H9 (cell line): ENCODE measurements around the gene WFIKKN2. TPM values are rescaled to one million over a fixed set of nuclear protein-coding genes. Genes with fewer than 3 reads are reported as not detected.
A peak's percentile ranks its signal among the peaks of the same experiment; 100 is the strongest.

ENCODE experiments used
- DNase-seq: peaks from one replicate; pipeline ENCODE4 v3.0.0-alpha.2; 2017
- H2AFZ ChIP-seq: one replicate; pipeline ENCODE4 v1.6.1; 2013; ENCODE audit warnings: mild to moderate bottlenecking, low read length, control low read depth, moderate library complexity
- H2AK5ac ChIP-seq: 2 replicates; pipeline ENCODE4 v1.6.1; 2013; ENCODE audit warnings: low read length, control low read depth, mixed read lengths; ENCODE audit not compliant: insufficient read length
- H2BK120ac ChIP-seq: one replicate; pipeline ENCODE4 v1.6.1; 2013; ENCODE audit warnings: low read depth, mild to moderate bottlenecking, low read length, control low read depth, inconsistent platforms; ENCODE audit not compliant: poor library complexity, severe bottlenecking
- H2BK12ac ChIP-seq: 2 replicates; pipeline ENCODE4 v1.6.1; 2013; ENCODE audit warnings: low read length, control low read depth, mixed read lengths, low read depth; ENCODE audit not compliant: insufficient read length
- H2BK15ac ChIP-seq: 2 replicates; pipeline ENCODE4 v1.6.1; 2013; ENCODE audit warnings: low read depth, low read length, control low read depth
- H2BK20ac ChIP-seq: one replicate; pipeline ENCODE4 v1.6.1; 2013; ENCODE audit warnings: low read depth, mild to moderate bottlenecking, low read length, control low read depth, inconsistent platforms; ENCODE audit not compliant: poor library complexity, severe bottlenecking
- H2BK5ac ChIP-seq: 2 replicates; pipeline ENCODE4 v1.6.1; 2013; ENCODE audit warnings: low read length, control low read depth, mixed read lengths; ENCODE audit not compliant: insufficient read length
- H3K14ac ChIP-seq: 2 replicates; pipeline ENCODE4 v1.6.1; 2013; ENCODE audit warnings: low read length, control low read depth; ENCODE audit not compliant: insufficient read depth
- H3K18ac ChIP-seq: 2 replicates; pipeline ENCODE4 v1.6.1; 2013; ENCODE audit warnings: low read depth, mild to moderate bottlenecking, mixed read lengths, low read length, control low read depth; ENCODE audit not compliant: insufficient read length
- H3K23ac ChIP-seq: 2 replicates; pipeline ENCODE4 v1.6.1; 2013; ENCODE audit warnings: low read length, control low read depth, mixed read lengths, low read depth; ENCODE audit not compliant: insufficient read length
- H3K23me2 ChIP-seq: 2 replicates; pipeline ENCODE4 v1.6.1; 2013; ENCODE audit warnings: low read depth, mild to moderate bottlenecking, mixed read lengths, low read length, control low read depth; ENCODE audit not compliant: insufficient read length, poor library complexity, severe bottlenecking
- H3K27ac ChIP-seq: 2 replicates; pipeline ENCODE4 v1.5.1; 2013; ENCODE audit warnings: low read length, control low read depth, mixed read lengths, low read depth; ENCODE audit not compliant: insufficient read length
- H3K27me3 ChIP-seq: 2 replicates; pipeline ENCODE4 v1.6.1; 2013; ENCODE audit warnings: low read length, control low read depth, inconsistent platforms; ENCODE audit not compliant: insufficient read depth
- H3K4ac ChIP-seq: 2 replicates; pipeline ENCODE4 v1.6.1; 2013; ENCODE audit warnings: low read depth, mild to moderate bottlenecking, control low read depth, inconsistent platforms, low read length, moderate library complexity
- H3K4me1 ChIP-seq: 2 replicates; pipeline ENCODE4 v1.6.1; 2013; ENCODE audit warnings: low read length, control low read depth, inconsistent platforms; ENCODE audit not compliant: insufficient read depth
- H3K4me2 ChIP-seq: 2 replicates; pipeline ENCODE4 v1.6.1; 2013; ENCODE audit warnings: low read length, control low read depth, mixed read lengths; ENCODE audit not compliant: insufficient read length, insufficient read depth
- H3K56ac ChIP-seq: 2 replicates; pipeline ENCODE4 v1.6.1; 2013; ENCODE audit warnings: low read depth, mild to moderate bottlenecking, mixed read lengths, low read length, control low read depth; ENCODE audit not compliant: insufficient read length
- H3K79me1 ChIP-seq: 2 replicates; pipeline ENCODE4 v1.6.1; 2013; ENCODE audit warnings: low read depth, mild to moderate bottlenecking, moderate library complexity, low read length, control low read depth, inconsistent platforms; ENCODE audit not compliant: insufficient read depth, poor library complexity, severe bottlenecking
- H3K79me2 ChIP-seq: 2 replicates; pipeline ENCODE4 v1.6.1; 2013; ENCODE audit warnings: low read length, control low read depth, inconsistent platforms; ENCODE audit not compliant: insufficient read depth
- H3K9ac ChIP-seq: 2 replicates; pipeline ENCODE4 v1.6.1; 2013; ENCODE audit warnings: low read length, control low read depth, mixed read lengths; ENCODE audit not compliant: insufficient read length; ENCODE audit errors: extremely low read depth
- H3K9me3 ChIP-seq: one replicate; pipeline ENCODE4 v1.6.1; 2013; ENCODE audit warnings: low read depth, low read length, inconsistent platforms; ENCODE audit not compliant: control insufficient read depth
- H3T11ph ChIP-seq: one replicate; pipeline ENCODE4 v1.6.1; 2013; ENCODE audit warnings: mild to moderate bottlenecking, low read length, control low read depth, inconsistent platforms
- H4K20me1 ChIP-seq: one replicate; pipeline ENCODE4 v1.6.1; 2013; ENCODE audit not compliant: control insufficient read depth, insufficient read length, insufficient read depth
- H4K5ac ChIP-seq: 2 replicates; pipeline ENCODE4 v1.6.1; 2013; ENCODE audit warnings: low read depth, mild to moderate bottlenecking, mixed read lengths, low read length, control low read depth; ENCODE audit not compliant: insufficient read length
- H4K8ac ChIP-seq: replicated peaks from 2 replicates; pipeline ENCODE4 v1.6.1; 2013; ENCODE audit warnings: low read length, control low read depth, mixed read lengths, low read depth; ENCODE audit not compliant: insufficient read length
- H4K91ac ChIP-seq: 2 replicates; pipeline ENCODE4 v1.6.1; 2013; ENCODE audit warnings: low read depth, mild to moderate bottlenecking, moderate library complexity, mixed read lengths, low read length, control low read depth; ENCODE audit not compliant: insufficient read length
- H3K27ac Mint-ChIP-seq, 3 experiments: 2 replicates in 2 of 3; 3 replicates in 1 of 3; pipeline ENCODE4 v1.8.0; 2020 to 2021; ENCODE audit warnings: mixed read lengths in 3 of 3, mild to moderate bottlenecking in 1 of 3, moderate library complexity in 1 of 3
- H3K27me3 Mint-ChIP-seq: 2 replicates; pipeline ENCODE4 v1.8.0; 2021; ENCODE audit warnings: low read depth, mild to moderate bottlenecking, moderate library complexity, mixed read lengths
- H3K36me3 Mint-ChIP-seq, 3 experiments: 2 replicates in 2 of 3; 3 replicates in 1 of 3; pipeline ENCODE4 v1.8.0; 2020 to 2021; ENCODE audit warnings: low read depth in 3 of 3, mixed read lengths in 3 of 3; ENCODE audit not compliant: insufficient read depth in 1 of 3
- H3K4me1 Mint-ChIP-seq, 2 experiments: 2 replicates each; pipeline ENCODE4 v1.8.0; 2020; ENCODE audit warnings: mixed read lengths in 2 of 2
- H3K4me3 Mint-ChIP-seq, 2 experiments: 2 replicates in 1 of 2; 3 replicates in 1 of 2; pipeline ENCODE4 v1.8.0; 2020 to 2021; ENCODE audit warnings: mild to moderate bottlenecking in 2 of 2, mixed read lengths in 2 of 2, moderate library complexity in 1 of 2
- H3K9me3 Mint-ChIP-seq, 2 experiments: 2 replicates in 1 of 2; 3 replicates in 1 of 2; pipeline ENCODE4 v1.8.0; 2020; ENCODE audit warnings: mild to moderate bottlenecking in 2 of 2, mixed read lengths in 2 of 2, moderate library complexity in 1 of 2
- WGBS: extraction: QIAGEN DNeasy Blood & Tissue Kit; methylation state at CpG from one replicate; pipeline ENCODE4 v1.1.7; 2013; ENCODE audit warnings: missing lambda C conversion rate, low lambda C conversion rate, mixed read lengths; ENCODE audit not compliant: insufficient read length; ENCODE audit errors: extremely low coverage; 5-methylcytosine and 5-hydroxymethylcytosine counted together
- total RNA-seq: library from RNA; stranded (reverse); gene quantifications from 2 replicates; pipeline ENCODE4 v1.2.1, GENCODE V29; 2021
- TF ChIP-seq, protein P1 (sequence below): fragments of 200-600 bp; sonication (generic); conservative IDR thresholded peaks from 3 replicates; pipeline ENCODE4 v1.8.0; 2021; ENCODE audit warnings: antibody characterized with exemption, mild to moderate bottlenecking

Gene WFIKKN2
- total RNA-seq, 1 experiment from 2014 or later = 1.1 TPM

DNA sequence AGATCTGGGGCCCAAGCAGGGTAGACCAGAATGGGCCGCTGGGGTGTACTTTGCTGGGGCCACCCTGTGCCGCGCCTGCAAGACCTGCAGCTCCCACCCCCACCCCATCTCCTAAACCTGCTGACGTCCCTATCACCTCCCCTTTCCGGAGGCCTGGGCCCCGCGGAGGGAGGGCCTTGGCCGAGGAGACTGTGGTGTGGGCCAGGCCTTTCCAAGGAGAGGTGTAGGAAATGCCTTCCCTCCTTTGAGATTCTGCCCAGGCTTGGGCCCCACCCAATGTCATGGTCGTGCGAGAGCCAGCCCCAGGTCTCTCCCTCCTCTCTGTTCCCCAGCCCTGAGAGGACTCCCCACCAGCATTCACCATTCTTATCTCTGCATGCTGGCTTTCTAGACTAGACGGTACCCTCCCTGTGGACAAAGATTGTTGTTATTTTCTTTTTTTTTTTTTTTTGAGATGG lies 3.9 kb upstream of the WFIKKN2 start:
- no peaks in the 10 kb centered on the region for H3K27me3 ChIP-seq
- no peak overlapping the region for H3K23ac ChIP-seq
- peak; percentile 64 for DNase-seq
- no peak overlapping the region for H2BK12ac ChIP-seq
- H2AFZ ChIP-seq = no peak overlapping the region
- H3K79me2 ChIP-seq = no peaks in the 10 kb centered on the region
- Mint-ChIP-seq H3K9me3 (no peaks in the 10 kb centered on the region), H3K36me3 (no peaks in the 10 kb centered on the region; a peak in 2 of 7 replicates), H3K27me3 (no peaks in the 10 kb centered on the region; the same call in none of the 2 replicates), H3K4me3 (no peak overlapping the region), H3K27ac (peak overlapping the region in 1 of 3 experiments; percentile 77; a peak in 1 of 7 replicates), H3K4me1 (peaks cover 53 to 76% of the 10 kb centered on the region in 2 experiments)
- no peak overlapping the region for H3K56ac ChIP-seq
- no peaks in the 10 kb centered on the region for H3K79me1 ChIP-seq
- TF ChIP-seq, protein P1, sequence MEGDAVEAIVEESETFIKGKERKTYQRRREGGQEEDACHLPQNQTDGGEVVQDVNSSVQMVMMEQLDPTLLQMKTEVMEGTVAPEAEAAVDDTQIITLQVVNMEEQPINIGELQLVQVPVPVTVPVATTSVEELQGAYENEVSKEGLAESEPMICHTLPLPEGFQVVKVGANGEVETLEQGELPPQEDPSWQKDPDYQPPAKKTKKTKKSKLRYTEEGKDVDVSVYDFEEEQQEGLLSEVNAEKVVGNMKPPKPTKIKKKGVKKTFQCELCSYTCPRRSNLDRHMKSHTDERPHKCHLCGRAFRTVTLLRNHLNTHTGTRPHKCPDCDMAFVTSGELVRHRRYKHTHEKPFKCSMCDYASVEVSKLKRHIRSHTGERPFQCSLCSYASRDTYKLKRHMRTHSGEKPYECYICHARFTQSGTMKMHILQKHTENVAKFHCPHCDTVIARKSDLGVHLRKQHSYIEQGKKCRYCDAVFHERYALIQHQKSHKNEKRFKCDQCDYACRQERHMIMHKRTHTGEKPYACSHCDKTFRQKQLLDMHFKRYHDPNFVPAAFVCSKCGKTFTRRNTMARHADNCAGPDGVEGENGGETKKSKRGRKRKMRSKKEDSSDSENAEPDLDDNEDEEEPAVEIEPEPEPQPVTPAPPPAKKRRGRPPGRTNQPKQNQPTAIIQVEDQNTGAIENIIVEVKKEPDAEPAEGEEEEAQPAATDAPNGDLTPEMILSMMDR = no peak
- 0 out of 2 replicates have a peak overlapping the region, but pooled peaks have one; percentile 74 for H3K14ac ChIP-seq
- H3K27ac ChIP-seq = no peak overlapping the region
- no peak overlapping the region for H3K4ac ChIP-seq
- H2AK5ac ChIP-seq = no peak overlapping the region
- H3K23me2 ChIP-seq = peaks cover 3% of the 10 kb centered on the region
- H2BK15ac ChIP-seq = no peak overlapping the region
- H3T11ph ChIP-seq = no peak overlapping the region
- H3K18ac ChIP-seq = no peak overlapping the region
- no peak overlapping the region for H2BK5ac ChIP-seq
- no peak overlapping the region for H2BK20ac ChIP-seq
- H3K9me3 ChIP-seq = no peaks in the 10 kb centered on the region
- H3K9ac ChIP-seq = no peak overlapping the region
- H4K91ac ChIP-seq = no peak overlapping the region
- H3K4me1 ChIP-seq = peaks cover 8% of the 10 kb centered on the region; the same call in 1 of the 2 replicates
- no CpG with 5 or more reads among the region's 11 CpGs for WGBS
- H4K5ac ChIP-seq = no peak overlapping the region
- H3K4me2 ChIP-seq = no peak overlapping the region
- H4K8ac ChIP-seq = no peak overlapping the region
- no peak overlapping the region for H2BK120ac ChIP-seq
- H4K20me1 ChIP-seq = no peaks in the 10 kb centered on the region
